ENCODE data around the gene MYH7.

The MYH7 gene

DNA sequence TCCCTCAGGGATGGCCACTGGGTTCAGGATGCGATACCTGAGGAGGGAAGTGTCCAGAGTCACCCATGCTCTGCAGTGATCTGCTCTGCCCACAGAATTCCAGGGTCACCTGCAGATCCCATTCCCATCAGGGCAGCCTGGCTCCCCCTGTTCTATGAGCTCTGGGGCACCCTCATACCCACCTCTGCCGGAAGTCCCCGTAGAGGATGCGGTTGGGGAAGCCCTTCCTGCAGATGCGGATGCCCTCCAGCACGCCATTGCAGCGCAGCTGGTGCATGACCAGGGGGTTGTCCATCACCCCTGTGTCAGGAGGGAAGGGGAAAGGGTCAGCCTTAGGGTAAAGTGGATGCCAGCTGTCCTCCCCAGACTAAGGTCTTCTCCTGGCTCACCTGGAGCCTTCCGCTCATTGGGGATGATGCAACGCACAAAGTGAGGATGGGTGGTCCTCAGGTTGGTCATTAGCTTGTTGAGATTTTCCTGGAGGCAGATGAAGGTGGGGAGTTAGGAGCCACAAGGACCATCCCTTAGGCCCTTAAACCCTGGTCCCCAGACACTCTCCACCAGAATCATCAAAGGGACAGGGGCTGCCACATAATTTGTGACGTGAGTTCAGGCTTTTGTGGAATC lies 38.6 kb downstream of the MYH7 start:
- TF ChIP-seq, protein P1, sequence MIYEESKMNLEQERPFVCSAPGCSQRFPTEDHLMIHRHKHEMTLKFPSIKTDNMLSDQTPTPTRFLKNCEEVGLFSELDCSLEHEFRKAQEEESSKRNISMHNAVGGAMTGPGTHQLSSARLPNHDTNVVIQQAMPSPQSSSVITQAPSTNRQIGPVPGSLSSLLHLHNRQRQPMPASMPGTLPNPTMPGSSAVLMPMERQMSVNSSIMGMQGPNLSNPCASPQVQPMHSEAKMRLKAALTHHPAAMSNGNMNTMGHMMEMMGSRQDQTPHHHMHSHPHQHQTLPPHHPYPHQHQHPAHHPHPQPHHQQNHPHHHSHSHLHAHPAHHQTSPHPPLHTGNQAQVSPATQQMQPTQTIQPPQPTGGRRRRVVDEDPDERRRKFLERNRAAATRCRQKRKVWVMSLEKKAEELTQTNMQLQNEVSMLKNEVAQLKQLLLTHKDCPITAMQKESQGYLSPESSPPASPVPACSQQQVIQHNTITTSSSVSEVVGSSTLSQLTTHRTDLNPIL (CRISPR knock-in tag; IDR thresholded peaks at IDR 0.05; ENCODE audit: low read depth), result no peak
- TF ChIP-seq, protein P2, sequence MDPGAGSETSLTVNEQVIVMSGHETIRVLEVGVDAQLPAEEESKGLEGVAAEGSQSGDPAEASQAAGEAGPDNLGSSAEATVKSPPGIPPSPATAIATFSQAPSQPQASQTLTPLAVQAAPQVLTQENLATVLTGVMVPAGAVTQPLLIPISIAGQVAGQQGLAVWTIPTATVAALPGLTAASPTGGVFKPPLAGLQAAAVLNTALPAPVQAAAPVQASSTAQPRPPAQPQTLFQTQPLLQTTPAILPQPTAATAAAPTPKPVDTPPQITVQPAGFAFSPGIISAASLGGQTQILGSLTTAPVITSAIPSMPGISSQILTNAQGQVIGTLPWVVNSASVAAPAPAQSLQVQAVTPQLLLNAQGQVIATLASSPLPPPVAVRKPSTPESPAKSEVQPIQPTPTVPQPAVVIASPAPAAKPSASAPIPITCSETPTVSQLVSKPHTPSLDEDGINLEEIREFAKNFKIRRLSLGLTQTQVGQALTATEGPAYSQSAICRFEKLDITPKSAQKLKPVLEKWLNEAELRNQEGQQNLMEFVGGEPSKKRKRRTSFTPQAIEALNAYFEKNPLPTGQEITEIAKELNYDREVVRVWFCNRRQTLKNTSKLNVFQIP (CRISPR knock-in tag; IDR thresholded peaks at IDR 0.05; ENCODE audit: borderline replicate concordance, low read depth), result no peak
- no peak for TF ChIP-seq ZC3H10 (CRISPR knock-in tag; IDR thresholded peaks at IDR 0.05)
- TF ChIP-seq CSDC2 (CRISPR knock-in tag; IDR thresholded peaks at IDR 0.05), result no peak
- TF ChIP-seq ZFP30 (CRISPR knock-in tag; IDR thresholded peaks at IDR 0.05), result no peak
- TF ChIP-seq TCF4 (CRISPR knock-in tag; IDR thresholded peaks at IDR 0.05; ENCODE audit: borderline replicate concordance), result no peak
- no peak for TF ChIP-seq OSR1 (CRISPR knock-in tag; IDR thresholded peaks at IDR 0.05)
- no peak for TF ChIP-seq ZNF565 (CRISPR knock-in tag; conservative IDR thresholded peaks at IDR 0.05; ENCODE audit: low read depth)
- TF ChIP-seq ESRRG (CRISPR knock-in tag; IDR thresholded peaks at IDR 0.05), result no peak
- no peak for TF ChIP-seq CSRNP3 (CRISPR knock-in tag; IDR thresholded peaks at IDR 0.05)
- TF ChIP-seq PPARA (CRISPR knock-in tag; IDR thresholded peaks at IDR 0.05; ENCODE audit: borderline replicate concordance), result no peak
- no peak for TF ChIP-seq ISL1 (CRISPR knock-in tag; IDR thresholded peaks at IDR 0.05)
- TF ChIP-seq ZNF8 (CRISPR knock-in tag; IDR thresholded peaks at IDR 0.05), result no peak
- TF ChIP-seq ZFP3 (CRISPR knock-in tag; IDR thresholded peaks at IDR 0.05), result no peak
- no peak for TF ChIP-seq SNAI2 (CRISPR knock-in tag; IDR thresholded peaks at IDR 0.05)
- TF ChIP-seq GLIS3 (CRISPR knock-in tag; IDR thresholded peaks at IDR 0.05), result no peak
- ATAC-seq, result no peak

DNA sequence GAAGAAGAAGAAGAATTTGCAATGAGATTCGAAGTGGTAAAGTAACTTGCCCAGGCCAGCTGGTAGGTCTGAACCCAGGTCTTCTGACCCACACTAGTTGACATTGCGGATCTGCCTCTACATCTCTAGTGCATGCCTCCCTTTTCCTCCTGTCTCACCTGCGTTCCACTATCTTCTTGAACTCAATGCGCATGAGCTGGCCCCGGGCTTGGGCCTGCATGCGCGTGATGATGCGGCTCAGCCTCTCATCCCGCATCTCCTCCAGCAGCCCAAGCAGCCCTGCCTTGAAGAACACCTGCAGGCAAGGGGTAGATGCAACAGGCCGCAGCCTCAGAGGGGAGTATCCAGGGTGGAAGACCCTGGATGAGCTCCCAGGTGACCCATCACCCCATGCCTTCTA lies 39.3 kb downstream of the MYH7 start:
- no peak for ATAC-seq
- TF ChIP-seq, protein P3, sequence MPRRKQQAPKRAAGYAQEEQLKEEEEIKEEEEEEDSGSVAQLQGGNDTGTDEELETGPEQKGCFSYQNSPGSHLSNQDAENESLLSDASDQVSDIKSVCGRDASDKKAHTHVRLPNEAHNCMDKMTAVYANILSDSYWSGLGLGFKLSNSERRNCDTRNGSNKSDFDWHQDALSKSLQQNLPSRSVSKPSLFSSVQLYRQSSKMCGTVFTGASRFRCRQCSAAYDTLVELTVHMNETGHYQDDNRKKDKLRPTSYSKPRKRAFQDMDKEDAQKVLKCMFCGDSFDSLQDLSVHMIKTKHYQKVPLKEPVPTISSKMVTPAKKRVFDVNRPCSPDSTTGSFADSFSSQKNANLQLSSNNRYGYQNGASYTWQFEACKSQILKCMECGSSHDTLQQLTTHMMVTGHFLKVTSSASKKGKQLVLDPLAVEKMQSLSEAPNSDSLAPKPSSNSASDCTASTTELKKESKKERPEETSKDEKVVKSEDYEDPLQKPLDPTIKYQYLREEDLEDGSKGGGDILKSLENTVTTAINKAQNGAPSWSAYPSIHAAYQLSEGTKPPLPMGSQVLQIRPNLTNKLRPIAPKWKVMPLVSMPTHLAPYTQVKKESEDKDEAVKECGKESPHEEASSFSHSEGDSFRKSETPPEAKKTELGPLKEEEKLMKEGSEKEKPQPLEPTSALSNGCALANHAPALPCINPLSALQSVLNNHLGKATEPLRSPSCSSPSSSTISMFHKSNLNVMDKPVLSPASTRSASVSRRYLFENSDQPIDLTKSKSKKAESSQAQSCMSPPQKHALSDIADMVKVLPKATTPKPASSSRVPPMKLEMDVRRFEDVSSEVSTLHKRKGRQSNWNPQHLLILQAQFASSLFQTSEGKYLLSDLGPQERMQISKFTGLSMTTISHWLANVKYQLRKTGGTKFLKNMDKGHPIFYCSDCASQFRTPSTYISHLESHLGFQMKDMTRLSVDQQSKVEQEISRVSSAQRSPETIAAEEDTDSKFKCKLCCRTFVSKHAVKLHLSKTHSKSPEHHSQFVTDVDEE (CRISPR knock-in tag; IDR thresholded peaks at IDR 0.05), result no peak
- TF ChIP-seq ZFP30 (CRISPR knock-in tag; IDR thresholded peaks at IDR 0.05) (no peak), ZFP3 (CRISPR knock-in tag; IDR thresholded peaks at IDR 0.05) (no peak), BACH2 (CRISPR knock-in tag; IDR thresholded peaks at IDR 0.05; ENCODE audit: borderline replicate concordance) (no peak), SNAI2 (CRISPR knock-in tag; IDR thresholded peaks at IDR 0.05) (no peak), ZC3H10 (CRISPR knock-in tag; IDR thresholded peaks at IDR 0.05) (no peak), CSDC2 (CRISPR knock-in tag; IDR thresholded peaks at IDR 0.05) (no peak), TCF4 (CRISPR knock-in tag; IDR thresholded peaks at IDR 0.05; ENCODE audit: borderline replicate concordance) (no peak), TOX (CRISPR knock-in tag; IDR thresholded peaks at IDR 0.05; ENCODE audit: borderline replicate concordance) (no peak), ZNF70 (CRISPR knock-in tag; IDR thresholded peaks at IDR 0.05) (no peak), OSR1 (CRISPR knock-in tag; IDR thresholded peaks at IDR 0.05) (no peak), ZNF8 (CRISPR knock-in tag; IDR thresholded peaks at IDR 0.05) (no peak)
- TF ChIP-seq, protein P2 (CRISPR knock-in tag; IDR thresholded peaks at IDR 0.05; ENCODE audit: borderline replicate concordance, low read depth), result no peak
- TF ChIP-seq, protein P1 (CRISPR knock-in tag; IDR thresholded peaks at IDR 0.05; ENCODE audit: low read depth), result no peak
